Suppressor macrophage treated with lipopolysaccharide for 4 hours (primary cell): ENCODE data around the gene SCN9A.
"Not testable (repeated sequence)": the region's sequence is repeated elsewhere in the genome, so short reads cannot be mapped to it uniquely, and the experiment has no call there.

Experiments used
- DNase-seq: peaks from one replicate; pipeline ENCODE4 v3.0.0-alpha.2; 2020

Gene SCN9A

GRCh38 chr2:166332106-166332505, 43.6 kb downstream of the SCN9A start:
- DNase-seq: no peak

- no peak for DNase-seq
These were observed 44.3 kb downstream of the SCN9A start for GRCh38 chr2:166331468-166331867.

- DNase-seq: no peak
These were observed 46.3 kb downstream of the SCN9A start for GRCh38 chr2:166329465-166329864.

GRCh38 chr2:166328147-166328546, 47.6 kb downstream of the SCN9A start:
- DNase-seq: no peak

GRCh38 chr2:166321076-166321475, 54.7 kb downstream of the SCN9A start:
- no peak for DNase-seq

- DNase-seq: no peak
These were observed 61.6 kb downstream of the SCN9A start for GRCh38 chr2:166314022-166314759.

- DNase-seq: not testable (repeated sequence)
These were observed 62.9 kb downstream of the SCN9A start for GRCh38 chr2:166312863-166313262.

GRCh38 chr2:166307326-166307725, 68.4 kb downstream of the SCN9A start:
- DNase-seq: no peak

- DNase-seq: no peak
These were observed 71.1 kb downstream of the SCN9A start for GRCh38 chr2:166304656-166305055.

GRCh38 chr2:166302036-166302435, 73.7 kb downstream of the SCN9A start:
- no peak for DNase-seq

- no peak for DNase-seq
These were observed 77.8 kb downstream of the SCN9A start for GRCh38 chr2:166297951-166298350.

GRCh38 chr2:166293984-166294383, 81.8 kb downstream of the SCN9A start:
- no peak for DNase-seq

- no peak for DNase-seq
These were observed 90.5 kb downstream of the SCN9A start for GRCh38 chr2:166285215-166285614.

GRCh38 chr2:166284359-166284758, 91.4 kb downstream of the SCN9A start:
- DNase-seq: no peak

GRCh38 chr2:166282154-166282553, 93.6 kb downstream of the SCN9A start:
- DNase-seq: no peak

GRCh38 chr2:166278856-166279255, 96.9 kb downstream of the SCN9A start:
- DNase-seq: no peak

GRCh38 chr2:166270376-166270775, 105.4 kb downstream of the SCN9A start:
- DNase-seq: no peak

GRCh38 chr2:166269322-166269721, 106.4 kb downstream of the SCN9A start:
- DNase-seq: no peak

GRCh38 chr2:166257859-166258258, 117.9 kb downstream of the SCN9A start:
- no peak for DNase-seq

GRCh38 chr2:166256896-166257295, 118.8 kb downstream of the SCN9A start:
- no peak for DNase-seq

- no peak for DNase-seq
These were observed 126.4 kb downstream of the SCN9A start for GRCh38 chr2:166249318-166249717.

GRCh38 chr2:166246901-166247300, 128.8 kb downstream of the SCN9A start:
- DNase-seq: no peak

GRCh38 chr2:166242309-166242708, 133.4 kb downstream of the SCN9A start:
- no peak for DNase-seq

- no peak for DNase-seq
These were observed 135.1 kb downstream of the SCN9A start for GRCh38 chr2:166240387-166241313.
